GM12801 (cell line): Measurements from ENCODE around the gene COL28A1.

Experiments
- CTCF ChIP-seq: IDR thresholded peaks from one replicate; pipeline ENCODE4 v1.5.1; 2011; ENCODE audit warnings: control low read depth; ENCODE audit not compliant: insufficient read length; ENCODE audit errors: extremely low read depth

COL28A1 gene

DNA sequence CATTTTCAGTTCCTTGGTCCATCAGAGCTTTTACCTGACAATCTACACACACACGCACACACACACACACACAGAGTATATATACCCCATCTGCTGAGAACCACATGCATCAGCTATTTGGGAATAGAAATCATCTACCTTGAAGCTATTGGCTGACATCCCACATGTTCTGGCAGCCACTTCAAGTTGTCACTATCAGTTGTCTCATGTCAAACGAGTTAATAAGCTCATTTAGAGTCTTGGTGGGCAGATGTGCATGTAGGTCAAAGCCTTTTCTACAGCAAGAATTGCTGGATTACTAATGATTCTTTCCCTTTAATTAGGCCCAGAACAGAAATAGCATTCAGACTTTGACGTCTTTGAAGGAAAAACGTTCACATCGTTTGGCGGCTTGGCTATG, 36.8 kb downstream of the COL28A1 start:
- no peak for TF ChIP-seq CTCF

- TF ChIP-seq CTCF = no peak
Measured at GRCh38 chr7:7496311-7496710, 39.4 kb downstream of the COL28A1 start.

DNA sequence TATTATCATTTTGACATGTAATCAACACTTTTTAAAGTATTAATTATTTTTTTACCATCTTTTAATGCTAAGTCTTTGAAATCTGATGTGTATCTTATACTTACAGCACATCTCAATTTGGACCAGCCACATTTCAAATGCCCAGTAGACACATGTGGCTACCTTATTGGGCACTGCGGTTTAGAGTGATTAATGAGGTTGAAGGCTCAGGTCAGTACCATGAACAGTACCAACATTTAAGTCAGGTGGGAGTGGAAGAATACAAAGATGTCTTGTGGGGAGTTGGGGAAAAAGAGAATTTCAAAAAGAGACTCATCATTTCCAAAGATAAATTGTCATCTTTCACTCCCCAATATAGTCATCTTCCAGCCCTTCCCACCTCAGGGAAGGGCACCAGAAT, 40.5 kb downstream of the COL28A1 start:
- TF ChIP-seq CTCF = no peak

- TF ChIP-seq CTCF = no peak
Measured at GRCh38 chr7:7491044-7491443, 44.6 kb downstream of the COL28A1 start.

- TF ChIP-seq CTCF = no peak
Measured at GRCh38 chr7:7490003-7490402, 45.7 kb downstream of the COL28A1 start.

- TF ChIP-seq CTCF = no peak
Measured at GRCh38 chr7:7489546-7489945, 46.1 kb downstream of the COL28A1 start.

DNA sequence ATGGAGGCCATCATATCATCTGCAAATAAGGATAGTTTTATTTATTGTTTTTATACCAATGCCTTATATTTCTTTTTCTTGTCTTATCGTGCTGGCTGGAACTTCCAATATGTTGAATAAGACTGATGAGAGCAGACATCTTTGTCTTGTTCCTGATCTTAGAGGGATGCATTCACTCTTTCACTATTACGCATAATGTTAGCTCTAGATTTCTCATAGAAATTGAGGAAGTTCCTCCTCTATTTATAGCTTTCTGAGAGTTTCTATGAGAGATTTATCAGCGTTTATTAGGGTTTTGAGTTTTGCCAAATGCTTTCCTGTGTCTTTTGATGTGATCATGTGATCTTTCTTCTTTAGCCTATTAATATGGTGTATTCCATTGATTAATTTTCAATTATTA, 49.3 kb downstream of the COL28A1 start:
- no peak for TF ChIP-seq CTCF

GRCh38 chr7:7484072-7484471, 51.6 kb downstream of the COL28A1 start:
- TF ChIP-seq CTCF = no peak
